ENCODE results near the gene TNKS2.
"Not testable (repeated sequence)": the region's sequence is repeated elsewhere in the genome, so short reads cannot be mapped to it uniquely, and the experiment has no call there.

The TNKS2 gene

GRCh38 chr10:91797874-91798648 is at the start of gene TNKS2:
TSS of gene TNKS2 (plus strand) at chr10:91798426. CDS start at chr10:91798691, 265 bp downstream.
- WGBS (ENCODE audit: insufficient coverage, insufficient read length) = no CpG with 5 or more reads among the region's 64 CpGs
- H3K4me3 ChIP-seq (ENCODE audit: low read length) = peak within 1 kb of the TSS; percentile 93
- H3K27ac ChIP-seq (ENCODE audit: low read length) = no peak within 1 kb of the TSS
- DNase-seq (ENCODE audit: low read depth, low spot score) = peak; percentile 85
- no peaks in the 10 kb centered on the region; the same call in 1 of the 2 replicates for H3K36me3 ChIP-seq (ENCODE audit: control insufficient read depth, insufficient read depth, low read length)
- H3K9me3 ChIP-seq (ENCODE audit: control insufficient read depth, insufficient read depth, low read length) = no peaks in the 10 kb centered on the region
- H3K27me3 ChIP-seq (ENCODE audit: control insufficient read depth, insufficient read depth, low read length) = no peaks in the 10 kb centered on the region
- H3K4me1 ChIP-seq (ENCODE audit: control insufficient read depth, insufficient read depth, low read length) = no peaks in the 10 kb centered on the region

DNA sequence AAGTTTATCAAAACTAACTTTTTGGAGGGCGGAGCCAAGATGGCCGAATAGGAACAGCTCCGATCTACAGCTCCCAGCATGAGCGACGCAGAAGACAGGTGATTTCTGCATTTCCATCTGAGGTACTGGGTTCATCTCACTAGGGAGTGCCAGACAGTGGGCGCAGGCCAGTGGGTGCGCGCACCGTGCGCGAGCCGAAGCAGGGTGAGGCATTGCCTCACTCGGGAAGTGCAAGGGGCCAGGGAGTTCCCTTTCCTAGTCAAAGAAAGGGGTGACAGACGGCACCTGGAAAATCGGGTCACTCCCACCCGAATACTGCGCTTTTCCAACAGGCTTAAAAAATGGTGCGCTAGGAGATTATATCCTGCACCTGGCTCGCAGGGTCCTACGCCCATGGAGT is 48.6 kb upstream of the TNKS2 start:
- DNase-seq (ENCODE audit: low read depth, low spot score); H3K4me3 ChIP-seq (ENCODE audit: low read length); H3K27ac ChIP-seq (ENCODE audit: low read length); H3K36me3 ChIP-seq (ENCODE audit: control insufficient read depth, insufficient read depth, low read length); H3K9me3 ChIP-seq (ENCODE audit: control insufficient read depth, insufficient read depth, low read length); H3K27me3 ChIP-seq (ENCODE audit: control insufficient read depth, insufficient read depth, low read length); H3K4me1 ChIP-seq (ENCODE audit: control insufficient read depth, insufficient read depth, low read length): not testable (repeated sequence)
- whole genome bisulfite sequencing (ENCODE audit: insufficient coverage, insufficient read length) = no CpG with 5 or more reads among the region's 20 CpGs

DNA sequence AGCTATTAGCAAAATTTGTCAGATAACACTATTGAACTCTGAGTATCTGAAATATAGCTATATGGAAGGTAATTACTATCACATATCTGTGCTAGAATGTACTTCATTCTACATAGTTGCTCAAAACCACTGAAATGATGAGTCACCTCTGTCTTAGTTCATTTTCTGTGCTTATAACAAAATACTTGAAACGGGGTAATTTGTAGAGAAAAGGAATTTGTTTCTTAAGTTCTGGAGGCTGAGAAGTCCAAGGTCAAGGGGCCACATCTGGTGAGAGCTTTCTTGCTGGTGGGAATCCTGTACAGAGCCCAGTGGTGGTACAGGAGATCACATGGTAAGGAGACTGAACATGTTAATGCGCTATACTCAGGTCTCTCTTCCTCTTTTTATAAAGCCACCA is 41.9 kb upstream of the TNKS2 start:
- H3K4me1 ChIP-seq (ENCODE audit: control insufficient read depth, insufficient read depth, low read length) = no peaks in the 10 kb centered on the region
- DNase-seq (ENCODE audit: low read depth, low spot score) = no peak
- no CpG with 5 or more reads among the region's 2 CpGs for WGBS (ENCODE audit: insufficient coverage, insufficient read length)

GRCh38 chr10:91758303-91759146 is 39.7 kb upstream of the TNKS2 start:
- no CpG with 5 or more reads among the region's 3 CpGs for WGBS (ENCODE audit: insufficient coverage, insufficient read length)
- Histone ChIP-seq H3K4me3 (ENCODE audit: low read length) (no peak overlapping the region), H3K27me3 (ENCODE audit: control insufficient read depth, insufficient read depth, low read length) (no peaks in the 10 kb centered on the region), H3K9me3 (ENCODE audit: control insufficient read depth, insufficient read depth, low read length) (no peaks in the 10 kb centered on the region), H3K27ac (ENCODE audit: low read length) (no peak overlapping the region), H3K4me1 (ENCODE audit: control insufficient read depth, insufficient read depth, low read length) (no peaks in the 10 kb centered on the region), H3K36me3 (ENCODE audit: control insufficient read depth, insufficient read depth, low read length) (no peaks in the 10 kb centered on the region)
- no peak for DNase-seq (ENCODE audit: low read depth, low spot score)

More for the DNA sequence above, 41.9 kb upstream of the TNKS2 start:
- H3K27me3 ChIP-seq (ENCODE audit: control insufficient read depth, insufficient read depth, low read length) = no peaks in the 10 kb centered on the region
- no peak overlapping the region for H3K27ac ChIP-seq (ENCODE audit: low read length)
- no peaks in the 10 kb centered on the region for H3K36me3 ChIP-seq (ENCODE audit: control insufficient read depth, insufficient read depth, low read length)
- H3K4me3 ChIP-seq (ENCODE audit: low read length) = no peak overlapping the region
- no peaks in the 10 kb centered on the region for H3K9me3 ChIP-seq (ENCODE audit: control insufficient read depth, insufficient read depth, low read length)

- no peaks in the 10 kb centered on the region for H3K4me1 ChIP-seq (ENCODE audit: control insufficient read depth, insufficient read depth, low read length)
- WGBS (ENCODE audit: insufficient coverage, insufficient read length) = no CpG with 5 or more reads among the region's 5 CpGs
- no peaks in the 10 kb centered on the region for H3K27me3 ChIP-seq (ENCODE audit: control insufficient read depth, insufficient read depth, low read length)
- no peaks in the 10 kb centered on the region for H3K36me3 ChIP-seq (ENCODE audit: control insufficient read depth, insufficient read depth, low read length)
- no peak for DNase-seq (ENCODE audit: low read depth, low spot score)
- no peak overlapping the region for H3K27ac ChIP-seq (ENCODE audit: low read length)
- no peaks in the 10 kb centered on the region for H3K9me3 ChIP-seq (ENCODE audit: control insufficient read depth, insufficient read depth, low read length)
- H3K4me3 ChIP-seq (ENCODE audit: low read length) = no peak overlapping the region
Observed at GRCh38 chr10:91759581-91759986, 38.6 kb upstream of the TNKS2 start.

- no peaks in the 10 kb centered on the region for H3K27me3 ChIP-seq (ENCODE audit: control insufficient read depth, insufficient read depth, low read length)
- DNase-seq (ENCODE audit: low read depth, low spot score) = no peak
- WGBS (ENCODE audit: insufficient coverage, insufficient read length) = no CpG with 5 or more reads among the region's 1 CpG
- no peaks in the 10 kb centered on the region for H3K36me3 ChIP-seq (ENCODE audit: control insufficient read depth, insufficient read depth, low read length)
- no peak overlapping the region for H3K27ac ChIP-seq (ENCODE audit: low read length)
- H3K9me3 ChIP-seq (ENCODE audit: control insufficient read depth, insufficient read depth, low read length) = no peaks in the 10 kb centered on the region
- H3K4me1 ChIP-seq (ENCODE audit: control insufficient read depth, insufficient read depth, low read length) = no peaks in the 10 kb centered on the region
- H3K4me3 ChIP-seq (ENCODE audit: low read length) = no peak overlapping the region
Observed at GRCh38 chr10:91761721-91762120, 36.5 kb upstream of the TNKS2 start.

DNA sequence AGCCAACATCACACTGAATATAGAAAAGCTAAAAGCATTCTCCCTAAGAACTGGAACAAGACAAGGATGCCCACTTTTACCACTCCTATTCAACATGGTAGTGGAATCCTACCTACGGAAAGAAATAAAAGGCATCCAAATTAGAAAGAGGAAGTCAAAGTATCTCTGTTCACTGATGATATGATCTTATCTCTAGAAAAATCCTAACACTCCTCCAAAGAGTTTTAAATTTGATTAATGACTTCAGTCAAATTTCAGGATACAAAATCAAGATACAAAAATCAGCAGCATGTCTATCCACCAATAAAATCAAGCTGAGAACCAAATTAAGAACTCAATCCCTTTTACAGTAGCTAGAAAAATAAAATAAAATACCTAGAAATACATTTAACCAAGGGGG is 35.3 kb upstream of the TNKS2 start:
- WGBS (ENCODE audit: insufficient coverage, insufficient read length) = no CpG with 5 or more reads among the region's 1 CpG
- Histone ChIP-seq H3K4me3 (ENCODE audit: low read length) (no peak overlapping the region), H3K27ac (ENCODE audit: low read length) (no peak overlapping the region), H3K4me1 (ENCODE audit: control insufficient read depth, insufficient read depth, low read length) (no peaks in the 10 kb centered on the region), H3K36me3 (ENCODE audit: control insufficient read depth, insufficient read depth, low read length) (no peaks in the 10 kb centered on the region), H3K9me3 (ENCODE audit: control insufficient read depth, insufficient read depth, low read length) (no peaks in the 10 kb centered on the region), H3K27me3 (ENCODE audit: control insufficient read depth, insufficient read depth, low read length) (no peaks in the 10 kb centered on the region)
- no peak for DNase-seq (ENCODE audit: low read depth, low spot score)

- no peak overlapping the region for H3K4me3 ChIP-seq (ENCODE audit: low read length)
- WGBS (ENCODE audit: insufficient coverage, insufficient read length) = no CpG with 5 or more reads among the region's 7 CpGs
- no peaks in the 10 kb centered on the region for H3K4me1 ChIP-seq (ENCODE audit: control insufficient read depth, insufficient read depth, low read length)
- H3K27ac ChIP-seq (ENCODE audit: low read length) = no peak overlapping the region
- no peaks in the 10 kb centered on the region for H3K27me3 ChIP-seq (ENCODE audit: control insufficient read depth, insufficient read depth, low read length)
- no peak for DNase-seq (ENCODE audit: low read depth, low spot score)
- H3K9me3 ChIP-seq (ENCODE audit: control insufficient read depth, insufficient read depth, low read length) = no peaks in the 10 kb centered on the region
- no peaks in the 10 kb centered on the region for H3K36me3 ChIP-seq (ENCODE audit: control insufficient read depth, insufficient read depth, low read length)
Observed at GRCh38 chr10:91766676-91767075, 31.6 kb upstream of the TNKS2 start.

DNA sequence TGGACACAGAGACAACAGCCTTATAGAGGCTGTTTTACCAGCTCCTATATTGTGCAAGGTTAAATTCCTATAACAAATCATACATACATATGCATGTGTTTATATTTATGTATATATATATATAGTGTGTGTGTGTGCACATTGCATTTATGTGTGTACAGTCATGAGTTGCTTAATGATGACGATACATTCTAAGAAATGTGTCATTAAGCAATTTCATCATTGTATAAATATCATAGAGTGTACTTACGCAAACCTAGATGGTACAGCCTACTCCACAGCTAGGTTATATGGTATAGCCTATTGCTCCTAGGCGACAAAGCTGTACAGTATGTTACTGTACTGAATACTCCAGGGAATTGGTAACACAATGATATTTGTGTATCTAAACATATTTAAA is 30.1 kb upstream of the TNKS2 start:
- no peak overlapping the region for H3K4me3 ChIP-seq (ENCODE audit: low read length)
- WGBS (ENCODE audit: insufficient coverage, insufficient read length) = no CpG with 5 or more reads among the region's 3 CpGs
- H3K4me1 ChIP-seq (ENCODE audit: control insufficient read depth, insufficient read depth, low read length) = no peaks in the 10 kb centered on the region
- no peaks in the 10 kb centered on the region for H3K9me3 ChIP-seq (ENCODE audit: control insufficient read depth, insufficient read depth, low read length)
- no peak overlapping the region for H3K27ac ChIP-seq (ENCODE audit: low read length)
- no peaks in the 10 kb centered on the region for H3K27me3 ChIP-seq (ENCODE audit: control insufficient read depth, insufficient read depth, low read length)
- H3K36me3 ChIP-seq (ENCODE audit: control insufficient read depth, insufficient read depth, low read length) = no peaks in the 10 kb centered on the region
- no peak for DNase-seq (ENCODE audit: low read depth, low spot score)

DNA sequence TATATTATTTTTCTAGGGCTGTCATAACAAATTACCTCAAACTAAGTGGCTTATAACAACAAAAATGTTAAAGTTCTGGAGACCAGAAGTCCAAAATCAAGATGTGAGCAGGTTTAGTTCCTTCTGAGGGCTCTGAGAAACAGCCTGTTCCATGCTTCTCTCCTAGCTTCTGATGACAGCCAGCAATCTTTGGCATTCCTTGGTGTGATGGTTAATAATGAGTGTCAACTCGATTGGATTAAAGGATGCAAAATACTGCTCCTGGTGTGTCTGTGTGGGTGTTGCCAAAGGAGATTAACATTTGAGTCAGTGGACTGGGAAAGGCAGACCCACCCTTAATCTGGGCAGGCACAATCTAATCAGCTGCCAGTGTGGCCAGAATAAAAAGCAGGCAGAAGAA is 26.3 kb upstream of the TNKS2 start:
- Histone ChIP-seq H3K4me3 (ENCODE audit: low read length) (no peak overlapping the region), H3K9me3 (ENCODE audit: control insufficient read depth, insufficient read depth, low read length) (no peaks in the 10 kb centered on the region), H3K4me1 (ENCODE audit: control insufficient read depth, insufficient read depth, low read length) (no peaks in the 10 kb centered on the region), H3K36me3 (ENCODE audit: control insufficient read depth, insufficient read depth, low read length) (no peaks in the 10 kb centered on the region), H3K27ac (ENCODE audit: low read length) (no peak overlapping the region), H3K27me3 (ENCODE audit: control insufficient read depth, insufficient read depth, low read length) (no peaks in the 10 kb centered on the region)
- WGBS (ENCODE audit: insufficient coverage, insufficient read length) = no CpG with 5 or more reads among the region's 1 CpG
- DNase-seq (ENCODE audit: low read depth, low spot score) = no peak
